Vagina (tissue), 2 donors: ENCODE data around the gene RRN3.
"Not testable (repeated sequence)": the region's sequence is repeated elsewhere in the genome, so short reads cannot be mapped to it uniquely, and the experiment has no call there.

Source experiments
- CTCF ChIP-seq, 3 experiments: fragments of 450-650 bp in 2 of 3; fragments of 200-600 bp in 1 of 3; sonication (generic) in 1 of 3; IDR thresholded peaks; one replicate each; pipeline ENCODE4 v1.5.1; 2017 to 2019; ENCODE audit warnings: antibody characterized with exemption in 3 of 3, mild to moderate bottlenecking in 2 of 3, moderate library complexity in 2 of 3
- POLR2A ChIP-seq, 2 donors: fragments of 450-650 bp; IDR thresholded peaks; one replicate each; pipeline ENCODE4 v1.6.1; 2017; ENCODE audit warnings: antibody characterized with exemption in 2 of 2, mild to moderate bottlenecking in 2 of 2, moderate library complexity in 2 of 2
- POLR2AphosphoS5 ChIP-seq, 2 donors: sonication (generic); formaldehyde crosslinking; IDR thresholded peaks; one replicate each; pipeline ENCODE4 v1.9.0; 2017; ENCODE audit warnings: antibody characterized with exemption in 2 of 2, mild to moderate bottlenecking in 2 of 2, low read depth in 1 of 2; ENCODE audit not compliant: insufficient read depth in 1 of 2

GRCh38 chr16:15021429-15021828, 72.6 kb downstream of the RRN3 start:
- TF ChIP-seq CTCF (IDR thresholded peaks at IDR 0.05); POLR2A (IDR thresholded peaks at IDR 0.05); POLR2AphosphoS5 (IDR thresholded peaks at IDR 0.05; ENCODE audit: insufficient read depth in 1 of 2, low read depth in 1 of 2): not testable (repeated sequence)
